PFSK-1 (cell line): ENCODE data around the gene EPG5.

ENCODE experiments used
- POLR2AphosphoS5 ChIP-seq: IDR thresholded peaks from 2 replicates; pipeline ENCODE4 v1.6.1; 2012; ENCODE audit warnings: low read depth, mild to moderate bottlenecking, control low read depth, low read length, moderate library complexity
- REST ChIP-seq, 2 experiments: IDR thresholded peaks; 2 replicates each; pipeline versions ENCODE4 v1.6.1 to v1.8.0; 2011 to 2012; ENCODE audit warnings: low read depth in 2 of 2, low read length in 2 of 2, control low read depth in 1 of 2, inconsistent platforms in 1 of 2, mild to moderate bottlenecking in 1 of 2, moderate library complexity in 1 of 2; ENCODE audit not compliant: insufficient read depth in 1 of 2
- TAF1 ChIP-seq: IDR thresholded peaks from 2 replicates; pipeline ENCODE4 v1.6.1; 2012; ENCODE audit warnings: low read length, control low read depth, borderline replicate concordance; ENCODE audit not compliant: insufficient read depth

- no peak for TF ChIP-seq POLR2AphosphoS5
- TF ChIP-seq TAF1: no peak
- TF ChIP-seq REST (IDR thresholded peaks at IDR 0.05; ENCODE audit: insufficient read depth in 1 of 2, low read depth in 2 of 2, low read length in 2 of 2): no peak
Observed at GRCh38 chr18:45895339-45895738, 71.8 kb downstream of the EPG5 start.
